CD4-positive, alpha-beta T cell treated with Interleukin-15 for 4 hours (primary cell): ENCODE results near the gene MEG3.

ENCODE experiments used
- DNase-seq: peaks from one replicate; pipeline ENCODE4 v3.0.0-alpha.2; 2020; ENCODE audit warnings: low spot score

MEG3 gene

GRCh38 chr14:100846309-100846859 lies 20.5 kb downstream of the MEG3 start:
- DNase-seq = no peak

- no peak for DNase-seq
Observed at GRCh38 chr14:100849115-100849781, 23.3 kb downstream of the MEG3 start.

- DNase-seq = peak; percentile 63
Observed at GRCh38 chr14:100850841-100851585, 25.1 kb downstream of the MEG3 start.

GRCh38 chr14:100851586-100851916 lies 25.6 kb downstream of the MEG3 start:
- DNase-seq = no peak

- DNase-seq = no peak
Observed at GRCh38 chr14:100851946-100852620, 26.2 kb downstream of the MEG3 start.

- no peak for DNase-seq
Observed at GRCh38 chr14:100854435-100854834, 28.5 kb downstream of the MEG3 start.

- no peak for DNase-seq
Observed at GRCh38 chr14:100855256-100855930, 29.5 kb downstream of the MEG3 start.

- DNase-seq = no peak
Observed at GRCh38 chr14:100856056-100856950, 30.4 kb downstream of the MEG3 start.

- no peak for DNase-seq
Observed at GRCh38 chr14:100857233-100857922, 31.5 kb downstream of the MEG3 start.

GRCh38 chr14:100857923-100858837 lies 32.3 kb downstream of the MEG3 start:
- DNase-seq = no peak

- no peak for DNase-seq
Observed at GRCh38 chr14:100858838-100859220, 32.9 kb downstream of the MEG3 start.

- DNase-seq = no peak
Observed at GRCh38 chr14:100859781-100860180, 33.9 kb downstream of the MEG3 start.

- DNase-seq = no peak
Observed at GRCh38 chr14:100860556-100861187, 34.8 kb downstream of the MEG3 start.

GRCh38 chr14:100861188-100861936 lies 35.4 kb downstream of the MEG3 start:
- no peak for DNase-seq

GRCh38 chr14:100861937-100862247 lies 36.0 kb downstream of the MEG3 start:
- DNase-seq = no peak

GRCh38 chr14:100862277-100862676 lies 36.4 kb downstream of the MEG3 start:
- DNase-seq = no peak

GRCh38 chr14:100862793-100863192 lies 36.9 kb downstream of the MEG3 start:
- no peak for DNase-seq

- no peak for DNase-seq
Observed at GRCh38 chr14:100864206-100864605, 38.3 kb downstream of the MEG3 start.
